HEK293 (cell line): ENCODE data around the gene PDZRN4.

ENCODE experiments used
- CTCF ChIA-PET: fragments of 350-600 bp; formaldehyde crosslinking; extraction: SDS; loops from one replicate; lab custom pipeline; 2021; ENCODE audit warnings: antibody characterized with exemption; lab: Yijun Ruan, JAX
- POLR2A ChIA-PET: fragments of 300-600 bp; formaldehyde crosslinking; extraction: SDS; loops from one replicate; lab custom pipeline; 2020; ENCODE audit warnings: antibody characterized with exemption, inconsistent platforms; lab: Yijun Ruan, JAX
- H3K27ac ChIP-seq: fragments of 200-500 bp; sonication (Bioruptor generic); 2 replicates; pipeline ENCODE4 v1.5.1; 2014; ENCODE audit warnings: low read depth, low read length, control low read depth, inconsistent platforms; ENCODE audit errors: extremely low read depth
- H3K36me3 ChIP-seq, 2 experiments: fragments of 200-500 bp in 1 of 2; sonication (Bioruptor generic) in 1 of 2; 1 replicate in 1 of 2; 2 replicates in 1 of 2; pipeline ENCODE4 v1.5.1; 2014 to 2017; ENCODE audit warnings: inconsistent platforms in 2 of 2, low read length in 2 of 2; ENCODE audit not compliant: control insufficient read depth in 2 of 2, insufficient read depth in 1 of 2
- H3K4me1 ChIP-seq: fragments of 200-500 bp; sonication (Bioruptor generic); 2 replicates; pipeline ENCODE4 v1.5.1; 2014; ENCODE audit warnings: mild to moderate bottlenecking, low read length, inconsistent platforms; ENCODE audit not compliant: control insufficient read depth, insufficient read depth
- H3K4me3 ChIP-seq: 2 replicates; pipeline ENCODE4 v1.5.1; 2011; ENCODE audit warnings: low read depth, mild to moderate bottlenecking, control low read depth, low read length, moderate library complexity
- H3K9me3 ChIP-seq: fragments of 200-500 bp; sonication (Bioruptor generic); 2 replicates; pipeline ENCODE4 v1.5.1; 2014; ENCODE audit warnings: low read depth, low read length, inconsistent platforms; ENCODE audit not compliant: control insufficient read depth, insufficient read depth
- MZF1 ChIP-seq: fragments of 450-650 bp; formaldehyde crosslinking; IDR thresholded peaks from 2 replicates; pipeline ENCODE4 v1.5.1; 2017; ENCODE audit warnings: missing biosample characterization, missing genetic modification characterization, borderline replicate concordance
- OSR2 ChIP-seq: fragments of 450-650 bp; formaldehyde crosslinking; IDR thresholded peaks from 2 replicates; pipeline ENCODE4 v1.5.1; 2016; ENCODE audit warnings: missing biosample characterization, missing genetic modification characterization
- SETDB1 ChIP-seq: IDR thresholded peaks from one replicate; pipeline ENCODE4 v1.6.1; 2017; ENCODE audit warnings: mild to moderate bottlenecking, low read length, moderate library complexity, mixed read lengths; ENCODE audit not compliant: insufficient read length
- SP3 ChIP-seq: fragments of 450-650 bp; formaldehyde crosslinking; IDR thresholded peaks from 2 replicates; pipeline ENCODE4 v1.5.1; 2016; ENCODE audit warnings: missing biosample characterization, missing genetic modification characterization
- TRIM28 ChIP-seq: IDR thresholded peaks from 2 replicates; pipeline ENCODE4 v1.6.1; 2011; ENCODE audit warnings: low read length, control low read depth, borderline replicate concordance
- ZNF140 ChIP-seq: fragments of 450-650 bp; formaldehyde crosslinking; IDR thresholded peaks from 2 replicates; pipeline ENCODE4 v1.5.1; 2016; ENCODE audit warnings: missing biosample characterization, missing genetic modification characterization
- ZNF16 ChIP-seq: fragments of 450-650 bp; formaldehyde crosslinking; IDR thresholded peaks from 2 replicates; pipeline ENCODE4 v1.5.1; 2016; ENCODE audit warnings: low read depth, missing biosample characterization, missing genetic modification characterization
- ZNF2 ChIP-seq: fragments of 450-650 bp; formaldehyde crosslinking; IDR thresholded peaks from 2 replicates; pipeline ENCODE4 v1.5.1; 2016; ENCODE audit warnings: missing biosample characterization, missing genetic modification characterization
- ZNF350 ChIP-seq: fragments of 450-650 bp; formaldehyde crosslinking; IDR thresholded peaks from 2 replicates; pipeline ENCODE4 v1.5.0; 2017; ENCODE audit warnings: missing biosample characterization, mild to moderate bottlenecking, missing genetic modification characterization
- ZNF366 ChIP-seq: fragments of 450-650 bp; formaldehyde crosslinking; conservative IDR thresholded peaks from 2 replicates; pipeline ENCODE4 v1.5.1; 2016; ENCODE audit warnings: missing biosample characterization, missing genetic modification characterization
- ZNF426 ChIP-seq: fragments of 450-650 bp; formaldehyde crosslinking; IDR thresholded peaks from 2 replicates; pipeline ENCODE4 v1.5.1; 2017; ENCODE audit warnings: missing biosample characterization, missing genetic modification characterization, mild to moderate bottlenecking, inconsistent platforms, moderate library complexity
- ZNF48 ChIP-seq: fragments of 450-650 bp; formaldehyde crosslinking; IDR thresholded peaks from 2 replicates; pipeline ENCODE4 v1.5.1; 2016; ENCODE audit warnings: missing biosample characterization, missing genetic modification characterization
- ZNF501 ChIP-seq: fragments of 450-650 bp; formaldehyde crosslinking; IDR thresholded peaks from 2 replicates; pipeline ENCODE4 v1.5.1; 2016; ENCODE audit warnings: missing biosample characterization, missing genetic modification characterization
- ZNF510 ChIP-seq: fragments of 450-650 bp; formaldehyde crosslinking; IDR thresholded peaks from 2 replicates; pipeline ENCODE4 v1.5.1; 2018; ENCODE audit warnings: mild to moderate bottlenecking, missing genetic modification characterization, missing biosample characterization; ENCODE audit not compliant: insufficient replicate concordance
- ZNF677 ChIP-seq: fragments of 450-650 bp; IDR thresholded peaks from 2 replicates; pipeline ENCODE4 v1.5.0; 2018; ENCODE audit warnings: missing biosample characterization, mild to moderate bottlenecking, missing genetic modification characterization, moderate library complexity
- ZNF777 ChIP-seq: fragments of 450-650 bp; formaldehyde crosslinking; IDR thresholded peaks from 2 replicates; pipeline ENCODE4 v1.5.1; 2017; ENCODE audit warnings: missing biosample characterization, missing genetic modification characterization, borderline replicate concordance
- TF ChIP-seq, protein P1 (sequence below): fragments of 450-650 bp; formaldehyde crosslinking; IDR thresholded peaks from 2 replicates; pipeline ENCODE4 v1.5.1; 2016; ENCODE audit warnings: missing biosample characterization, missing genetic modification characterization
- TF ChIP-seq, protein P2 (sequence below): fragments of 450-650 bp; formaldehyde crosslinking; IDR thresholded peaks from 2 replicates; pipeline ENCODE4 v1.5.1; 2016; ENCODE audit warnings: missing biosample characterization, missing genetic modification characterization
- TF ChIP-seq, protein P3 (sequence below): fragments of 450-650 bp; formaldehyde crosslinking; IDR thresholded peaks from 2 replicates; pipeline ENCODE4 v1.5.0; 2017; ENCODE audit warnings: missing biosample characterization, missing genetic modification characterization, borderline replicate concordance
- TF ChIP-seq, protein P4 (sequence below): sonication (generic); formaldehyde crosslinking; IDR thresholded peaks from 2 replicates; pipeline ENCODE4 v1.8.1; 2022; ENCODE audit warnings: mild to moderate bottlenecking, moderate library complexity, missing genetic modification reagents

PDZRN4 gene

GRCh38 chr12:41365653-41366171 is 177.6 kb downstream of the PDZRN4 start (continued):
- TF ChIP-seq, protein P1, sequence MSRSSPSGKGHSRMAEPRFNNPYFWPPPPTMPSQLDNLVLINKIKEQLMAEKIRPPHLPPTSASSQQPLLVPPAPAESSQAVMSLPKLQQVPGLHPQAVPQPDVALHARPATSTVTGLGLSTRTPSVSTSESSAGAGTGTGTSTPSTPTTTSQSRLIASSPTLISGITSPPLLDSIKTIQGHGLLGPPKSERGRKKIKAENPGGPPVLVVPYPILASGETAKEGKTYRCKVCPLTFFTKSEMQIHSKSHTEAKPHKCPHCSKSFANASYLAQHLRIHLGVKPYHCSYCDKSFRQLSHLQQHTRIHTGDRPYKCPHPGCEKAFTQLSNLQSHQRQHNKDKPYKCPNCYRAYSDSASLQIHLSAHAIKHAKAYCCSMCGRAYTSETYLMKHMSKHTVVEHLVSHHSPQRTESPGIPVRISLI (tag by site-specific recombination) = no peak
- peak; percentile 96 for TF ChIP-seq OSR2
- TF ChIP-seq ZNF48 = no peak
- peak; percentile 52 for TF ChIP-seq ZNF366 (tag by site-specific recombination)
- TF ChIP-seq, protein P2, sequence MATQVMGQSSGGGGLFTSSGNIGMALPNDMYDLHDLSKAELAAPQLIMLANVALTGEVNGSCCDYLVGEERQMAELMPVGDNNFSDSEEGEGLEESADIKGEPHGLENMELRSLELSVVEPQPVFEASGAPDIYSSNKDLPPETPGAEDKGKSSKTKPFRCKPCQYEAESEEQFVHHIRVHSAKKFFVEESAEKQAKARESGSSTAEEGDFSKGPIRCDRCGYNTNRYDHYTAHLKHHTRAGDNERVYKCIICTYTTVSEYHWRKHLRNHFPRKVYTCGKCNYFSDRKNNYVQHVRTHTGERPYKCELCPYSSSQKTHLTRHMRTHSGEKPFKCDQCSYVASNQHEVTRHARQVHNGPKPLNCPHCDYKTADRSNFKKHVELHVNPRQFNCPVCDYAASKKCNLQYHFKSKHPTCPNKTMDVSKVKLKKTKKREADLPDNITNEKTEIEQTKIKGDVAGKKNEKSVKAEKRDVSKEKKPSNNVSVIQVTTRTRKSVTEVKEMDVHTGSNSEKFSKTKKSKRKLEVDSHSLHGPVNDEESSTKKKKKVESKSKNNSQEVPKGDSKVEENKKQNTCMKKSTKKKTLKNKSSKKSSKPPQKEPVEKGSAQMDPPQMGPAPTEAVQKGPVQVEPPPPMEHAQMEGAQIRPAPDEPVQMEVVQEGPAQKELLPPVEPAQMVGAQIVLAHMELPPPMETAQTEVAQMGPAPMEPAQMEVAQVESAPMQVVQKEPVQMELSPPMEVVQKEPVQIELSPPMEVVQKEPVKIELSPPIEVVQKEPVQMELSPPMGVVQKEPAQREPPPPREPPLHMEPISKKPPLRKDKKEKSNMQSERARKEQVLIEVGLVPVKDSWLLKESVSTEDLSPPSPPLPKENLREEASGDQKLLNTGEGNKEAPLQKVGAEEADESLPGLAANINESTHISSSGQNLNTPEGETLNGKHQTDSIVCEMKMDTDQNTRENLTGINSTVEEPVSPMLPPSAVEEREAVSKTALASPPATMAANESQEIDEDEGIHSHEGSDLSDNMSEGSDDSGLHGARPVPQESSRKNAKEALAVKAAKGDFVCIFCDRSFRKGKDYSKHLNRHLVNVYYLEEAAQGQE (tag by site-specific recombination) = no peak
- TF ChIP-seq, protein P3, sequence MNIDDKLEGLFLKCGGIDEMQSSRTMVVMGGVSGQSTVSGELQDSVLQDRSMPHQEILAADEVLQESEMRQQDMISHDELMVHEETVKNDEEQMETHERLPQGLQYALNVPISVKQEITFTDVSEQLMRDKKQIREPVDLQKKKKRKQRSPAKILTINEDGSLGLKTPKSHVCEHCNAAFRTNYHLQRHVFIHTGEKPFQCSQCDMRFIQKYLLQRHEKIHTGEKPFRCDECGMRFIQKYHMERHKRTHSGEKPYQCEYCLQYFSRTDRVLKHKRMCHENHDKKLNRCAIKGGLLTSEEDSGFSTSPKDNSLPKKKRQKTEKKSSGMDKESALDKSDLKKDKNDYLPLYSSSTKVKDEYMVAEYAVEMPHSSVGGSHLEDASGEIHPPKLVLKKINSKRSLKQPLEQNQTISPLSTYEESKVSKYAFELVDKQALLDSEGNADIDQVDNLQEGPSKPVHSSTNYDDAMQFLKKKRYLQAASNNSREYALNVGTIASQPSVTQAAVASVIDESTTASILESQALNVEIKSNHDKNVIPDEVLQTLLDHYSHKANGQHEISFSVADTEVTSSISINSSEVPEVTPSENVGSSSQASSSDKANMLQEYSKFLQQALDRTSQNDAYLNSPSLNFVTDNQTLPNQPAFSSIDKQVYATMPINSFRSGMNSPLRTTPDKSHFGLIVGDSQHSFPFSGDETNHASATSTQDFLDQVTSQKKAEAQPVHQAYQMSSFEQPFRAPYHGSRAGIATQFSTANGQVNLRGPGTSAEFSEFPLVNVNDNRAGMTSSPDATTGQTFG (tag by site-specific recombination) = no peak
- no peak for TF ChIP-seq ZNF140
- no peak for TF ChIP-seq ZNF510 (tag by site-specific recombination)
- TF ChIP-seq, protein P4, sequence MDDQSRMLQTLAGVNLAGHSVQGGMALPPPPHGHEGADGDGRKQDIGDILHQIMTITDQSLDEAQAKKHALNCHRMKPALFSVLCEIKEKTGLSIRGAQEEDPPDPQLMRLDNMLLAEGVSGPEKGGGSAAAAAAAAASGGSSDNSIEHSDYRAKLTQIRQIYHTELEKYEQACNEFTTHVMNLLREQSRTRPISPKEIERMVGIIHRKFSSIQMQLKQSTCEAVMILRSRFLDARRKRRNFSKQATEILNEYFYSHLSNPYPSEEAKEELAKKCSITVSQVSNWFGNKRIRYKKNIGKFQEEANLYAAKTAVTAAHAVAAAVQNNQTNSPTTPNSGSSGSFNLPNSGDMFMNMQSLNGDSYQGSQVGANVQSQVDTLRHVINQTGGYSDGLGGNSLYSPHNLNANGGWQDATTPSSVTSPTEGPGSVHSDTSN (CRISPR knock-in tag) = no peak
- no peak for TF ChIP-seq ZNF350 (tag by site-specific recombination)
- no peak for TF ChIP-seq ZNF777 (tag by site-specific recombination)
- TF ChIP-seq MZF1 = no peak
- no peak for TF ChIP-seq ZNF16 (tag by site-specific recombination)
- 0 out of 2 replicates have a peak, but pooled peaks have one; percentile 25 for TF ChIP-seq ZNF501 (tag by site-specific recombination)
- no peak for TF ChIP-seq ZNF426
- TF ChIP-seq, all 188 proteins: peak for 31

DNA sequence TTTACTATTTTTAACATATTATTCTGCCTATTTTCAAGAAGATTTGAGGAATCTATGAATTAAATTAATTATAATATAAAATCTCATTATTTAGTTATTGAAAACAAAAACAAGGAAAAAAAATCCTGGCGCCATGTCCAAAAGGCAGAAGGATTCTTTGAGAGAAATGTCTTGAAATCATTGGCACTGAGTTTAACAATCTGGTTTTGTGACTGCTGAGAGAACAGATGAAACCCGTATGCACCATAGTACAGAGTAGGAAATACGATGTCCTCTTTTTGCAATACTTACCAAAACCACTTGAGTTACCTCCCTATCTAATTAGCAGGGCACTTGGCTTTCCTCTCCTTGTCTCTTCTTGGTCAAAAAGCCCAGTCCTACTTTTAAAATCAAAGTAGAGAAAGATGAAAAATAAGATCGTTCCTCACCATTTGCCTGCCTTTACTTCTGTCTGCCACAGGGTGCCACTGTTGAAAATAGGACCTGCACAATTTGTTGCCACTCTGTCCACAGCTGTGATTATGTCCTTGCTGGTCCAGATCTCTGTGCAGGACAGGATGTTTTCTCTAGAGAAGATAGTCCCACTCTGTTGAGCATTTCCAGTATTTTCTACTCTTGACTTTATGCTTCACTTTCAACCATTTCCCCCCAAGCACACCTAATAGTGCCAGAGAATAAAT is 179.7 kb downstream of the PDZRN4 start:
- TF ChIP-seq ZNF677 (tag by site-specific recombination) (no peak), ZNF2 (tag by site-specific recombination) (peak; percentile 75), TRIM28 (peak; percentile 68; the same call in 1 of the 2 replicates), SP3 (no peak), SETDB1 (peak; percentile 65)

More for the DNA sequence above, 179.7 kb downstream of the PDZRN4 start:
- Histone ChIP-seq H3K9me3 (no peaks in the 10 kb centered on the region), H3K4me1 (peaks cover 14% of the 10 kb centered on the region), H3K4me3 (no peak overlapping the region), H3K36me3 (no peaks in the 10 kb centered on the region), H3K27ac (no peak overlapping the region)
- ChIA-PET POLR2A (no interaction called here), CTCF (no interaction called here)
